ENCODE data around the gene PIGP. TPM values are rescaled to one million over a fixed set of nuclear protein-coding genes. Genes with fewer than 3 reads are reported as not detected.

Gene PIGP
- total RNA-seq, 4 donors from 2014 or later: 20.3 to 30.7 (median 21.6) TPM

- TF ChIP-seq POLR2A (IDR thresholded peaks at IDR 0.05; ENCODE audit: low read depth) (no peak), EP300 (IDR thresholded peaks at IDR 0.05) (no peak), POLR2AphosphoS5 (IDR thresholded peaks at IDR 0.05) (no peak), CTCF (IDR thresholded peaks at IDR 0.05) (no peak)
- no peak overlapping the region for H3K27ac ChIP-seq (replicated peaks in 1 of 4)
- H3K36me3 ChIP-seq: peaks cover 0 to 42% (median 19%) of the 10 kb centered on the region in 4 donors
- intact Hi-C loops (cut with DNase I): no loop called here
- no peaks in the 10 kb centered on the region for H3K9me3 ChIP-seq
- peaks cover 0 to 11% (median 8%) of the 10 kb centered on the region in 4 donors for H3K4me1 ChIP-seq
- DNase-seq (ENCODE audit: extremely low spot score): no peak
- H3K27me3 ChIP-seq: no peaks in the 10 kb centered on the region
- H3K4me3 ChIP-seq: no peak overlapping the region
These were observed 8.0 kb downstream of the PIGP start for GRCh38 chr21:37064841-37065240.

DNA sequence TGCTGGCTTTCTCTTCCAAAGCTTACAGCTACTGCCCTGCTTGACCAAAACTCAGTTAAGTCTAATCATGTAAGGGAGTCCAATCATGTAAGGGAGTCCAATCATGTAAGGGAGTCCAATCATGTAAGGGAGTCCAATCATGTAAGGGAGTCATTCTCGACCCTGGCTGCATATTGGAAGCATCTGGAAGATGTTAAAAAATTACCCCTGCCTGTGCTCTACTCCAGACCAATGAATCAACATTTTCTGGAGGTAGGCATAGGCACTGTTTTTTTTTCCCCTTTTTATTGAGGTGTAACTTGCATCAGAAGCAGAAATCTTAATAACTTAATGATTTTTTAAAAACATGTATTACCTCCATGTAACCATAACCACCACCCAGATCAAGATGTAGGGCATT is 9.4 kb downstream of the PIGP start:
- 60% methylated on average over 1 of the region's 1 CpG for WGBS
- TF ChIP-seq CTCF (IDR thresholded peaks at IDR 0.05) (no peak), POLR2AphosphoS5 (IDR thresholded peaks at IDR 0.05) (no peak), EP300 (IDR thresholded peaks at IDR 0.05) (no peak), POLR2A (IDR thresholded peaks at IDR 0.05; ENCODE audit: low read depth) (no peak)
- intact Hi-C loops (cut with DNase I): no loop called here
- Histone ChIP-seq H3K4me1 (peaks cover 0 to 11% (median 8%) of the 10 kb centered on the region in 4 donors), H3K27me3 (no peaks in the 10 kb centered on the region), H3K9me3 (no peaks in the 10 kb centered on the region), H3K36me3 (peaks cover 0 to 31% (median 14%) of the 10 kb centered on the region in 4 donors), H3K27ac (replicated peaks in 1 of 4) (no peak overlapping the region), H3K4me3 (no peak overlapping the region)
- DNase-seq (ENCODE audit: extremely low spot score): no peak

- no peak overlapping the region for H3K4me3 ChIP-seq
- H3K27me3 ChIP-seq: no peaks in the 10 kb centered on the region
- H3K36me3 ChIP-seq: peaks cover 0 to 30% (median 12%) of the 10 kb centered on the region in 4 donors
- H3K27ac ChIP-seq (replicated peaks in 1 of 4): no peak overlapping the region
- peaks cover 0 to 11% (median 8%) of the 10 kb centered on the region in 4 donors for H3K4me1 ChIP-seq
- intact Hi-C loops (cut with DNase I): no loop called here
- TF ChIP-seq EP300 (IDR thresholded peaks at IDR 0.05) (no peak), POLR2A (IDR thresholded peaks at IDR 0.05; ENCODE audit: low read depth) (no peak), POLR2AphosphoS5 (IDR thresholded peaks at IDR 0.05) (no peak), CTCF (IDR thresholded peaks at IDR 0.05) (no peak)
- 78% methylated on average over 6 of the region's 6 CpGs for WGBS
- no peaks in the 10 kb centered on the region for H3K9me3 ChIP-seq
- DNase-seq (ENCODE audit: extremely low spot score): no peak
These were observed 10.3 kb downstream of the PIGP start for GRCh38 chr21:37062593-37062935.

DNA sequence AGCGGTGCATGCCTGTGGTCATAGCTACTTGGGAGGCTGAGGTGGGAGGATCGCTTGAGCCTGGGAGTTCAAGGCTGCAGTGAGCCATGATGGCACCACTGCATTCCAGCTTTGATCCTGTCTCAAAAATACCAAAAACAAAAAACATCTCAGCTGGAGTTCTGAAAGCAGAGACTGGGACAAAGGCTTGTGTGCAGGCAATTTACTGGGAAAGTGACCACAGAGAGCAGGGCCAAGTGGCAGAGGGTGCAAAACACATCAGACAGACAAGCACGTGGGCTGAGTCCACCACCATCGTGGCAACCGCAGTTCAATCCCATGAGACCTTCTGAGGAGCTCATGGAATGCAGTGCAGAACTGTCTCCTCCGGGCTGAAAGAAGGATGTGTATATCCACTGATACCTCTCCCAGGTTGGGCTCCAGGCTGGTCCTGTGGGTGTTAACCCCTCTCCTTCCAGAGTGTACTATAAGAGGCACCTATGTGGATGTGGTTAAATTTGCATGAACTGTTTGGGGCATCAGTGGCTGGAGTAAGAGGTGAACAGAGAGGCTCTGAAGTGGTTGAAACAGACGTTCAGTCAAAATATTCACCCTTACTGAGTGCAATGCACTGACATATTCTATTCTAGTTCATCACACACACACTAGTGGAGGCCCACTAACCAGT is 10.8 kb downstream of the PIGP start:
- DNase-seq (ENCODE audit: extremely low spot score): no peak
- Histone ChIP-seq H3K27me3 (no peaks in the 10 kb centered on the region), H3K36me3 (peaks cover 0 to 26% (median 9%) of the 10 kb centered on the region in 4 donors), H3K27ac (replicated peaks in 1 of 4) (no peak overlapping the region), H3K9me3 (no peaks in the 10 kb centered on the region), H3K4me1 (peaks cover 0 to 11% (median 8%) of the 10 kb centered on the region in 4 donors), H3K4me3 (no peak overlapping the region)
- 74% methylated on average over 7 of the region's 7 CpGs for WGBS
- intact Hi-C loops (cut with DNase I): no loop called here
- TF ChIP-seq POLR2A (IDR thresholded peaks at IDR 0.05; ENCODE audit: low read depth) (no peak), EP300 (IDR thresholded peaks at IDR 0.05) (no peak), CTCF (IDR thresholded peaks at IDR 0.05) (no peak), POLR2AphosphoS5 (IDR thresholded peaks at IDR 0.05) (no peak)

- no peak for DNase-seq (ENCODE audit: extremely low spot score)
- H3K4me1 ChIP-seq: peaks cover 0 to 11% (median 8%) of the 10 kb centered on the region in 4 donors
- H3K27me3 ChIP-seq: no peaks in the 10 kb centered on the region
- no peak overlapping the region for H3K27ac ChIP-seq (replicated peaks in 1 of 4)
- no peak for TF ChIP-seq POLR2A (IDR thresholded peaks at IDR 0.05; ENCODE audit: low read depth)
- TF ChIP-seq POLR2AphosphoS5 (IDR thresholded peaks at IDR 0.05): peak; percentile 39 to 40
- no peak overlapping the region for H3K4me3 ChIP-seq
- WGBS: 86% methylated on average over 1 of the region's 1 CpG
- H3K36me3 ChIP-seq: peaks cover 0 to 11% (median 5%) of the 10 kb centered on the region in 4 donors
- intact Hi-C loops (cut with DNase I): no loop called here
- H3K9me3 ChIP-seq: no peaks in the 10 kb centered on the region
These were observed 12.6 kb downstream of the PIGP start for GRCh38 chr21:37060296-37060695.
